ENCODE measurements around the gene BICDL2. TPM values are rescaled to one million over a fixed set of nuclear protein-coding genes. Genes with fewer than 3 reads are reported as not detected.
"Not testable (repeated sequence)": the region's sequence is repeated elsewhere in the genome, so short reads cannot be mapped to it uniquely, and the experiment has no call there.

The BICDL2 gene
- total RNA-seq, 1 experiment from 2014 or later = not detected

GRCh38 chr16:3075946-3076345 is 39.2 kb upstream of the BICDL2 start:
- not testable (repeated sequence) for H3K4me1 ChIP-seq (ENCODE audit: low read length); H3K9me3 ChIP-seq (ENCODE audit: low read length); DNase-seq; H3K79me2 ChIP-seq (ENCODE audit: low read length); H3K36me3 ChIP-seq (ENCODE audit: insufficient read depth, low read length); H3K9ac ChIP-seq (ENCODE audit: low read length); H3K27ac ChIP-seq (ENCODE audit: low read length); H3K27me3 ChIP-seq (ENCODE audit: low read length); H4K20me1 ChIP-seq (ENCODE audit: insufficient read depth, low read depth, low read length); H3K9me2 ChIP-seq (replicated peaks; ENCODE audit: insufficient read depth, low read length); H3K4me3 ChIP-seq (ENCODE audit: low read length); H3K4me2 ChIP-seq (ENCODE audit: low read depth, low read length, poor library complexity, severe bottlenecking); H2AFZ ChIP-seq (ENCODE audit: low read length)

- H3K9ac ChIP-seq (ENCODE audit: low read length) = no peak overlapping the region
- H4K20me1 ChIP-seq (ENCODE audit: insufficient read depth, low read depth, low read length) = no peaks in the 10 kb centered on the region
- H2AFZ ChIP-seq (ENCODE audit: low read length) = no peak overlapping the region; the same call in 1 of the 2 replicates
Measured at GRCh38 chr16:3075523-3075915, 38.8 kb upstream of the BICDL2 start.

GRCh38 chr16:3074860-3075522 is 38.2 kb upstream of the BICDL2 start:
- Histone ChIP-seq H3K4me2 (ENCODE audit: low read depth, low read length, poor library complexity, severe bottlenecking) (no peak overlapping the region), H3K4me3 (ENCODE audit: low read length) (no peak overlapping the region), H3K9ac (ENCODE audit: low read length) (no peak overlapping the region), H3K79me2 (ENCODE audit: low read length) (no peaks in the 10 kb centered on the region), H3K9me3 (ENCODE audit: low read length) (no peaks in the 10 kb centered on the region), H4K20me1 (ENCODE audit: insufficient read depth, low read depth, low read length) (no peaks in the 10 kb centered on the region), H3K27ac (ENCODE audit: low read length) (no peak overlapping the region), H2AFZ (ENCODE audit: low read length) (no peak overlapping the region; the same call in 1 of the 2 replicates), H3K36me3 (ENCODE audit: insufficient read depth, low read length) (no peaks in the 10 kb centered on the region), H3K27me3 (ENCODE audit: low read length) (no peaks in the 10 kb centered on the region), H3K9me2 (replicated peaks; ENCODE audit: insufficient read depth, low read length) (no peaks in the 10 kb centered on the region), H3K4me1 (ENCODE audit: low read length) (peaks cover 4% of the 10 kb centered on the region)
- peak; percentile 66 for DNase-seq

More at GRCh38 chr16:3075523-3075915, 38.8 kb upstream of the BICDL2 start:
- Histone ChIP-seq H3K4me3 (ENCODE audit: low read length) (no peak overlapping the region), H3K4me1 (ENCODE audit: low read length) (peaks cover 4% of the 10 kb centered on the region), H3K4me2 (ENCODE audit: low read depth, low read length, poor library complexity, severe bottlenecking) (no peak overlapping the region), H3K36me3 (ENCODE audit: insufficient read depth, low read length) (no peaks in the 10 kb centered on the region), H3K9me2 (replicated peaks; ENCODE audit: insufficient read depth, low read length) (no peaks in the 10 kb centered on the region), H3K27ac (ENCODE audit: low read length) (no peak overlapping the region), H3K9me3 (ENCODE audit: low read length) (no peaks in the 10 kb centered on the region), H3K27me3 (ENCODE audit: low read length) (no peaks in the 10 kb centered on the region), H3K79me2 (ENCODE audit: low read length) (no peaks in the 10 kb centered on the region)
- DNase-seq = no peak

- no peaks in the 10 kb centered on the region for H3K36me3 ChIP-seq (ENCODE audit: insufficient read depth, low read length)
- H3K27me3 ChIP-seq (ENCODE audit: low read length) = no peaks in the 10 kb centered on the region
- H3K79me2 ChIP-seq (ENCODE audit: low read length) = no peaks in the 10 kb centered on the region
- H3K9me3 ChIP-seq (ENCODE audit: low read length) = no peaks in the 10 kb centered on the region
- H4K20me1 ChIP-seq (ENCODE audit: insufficient read depth, low read depth, low read length) = no peaks in the 10 kb centered on the region
- no peak overlapping the region for H3K4me3 ChIP-seq (ENCODE audit: low read length)
- DNase-seq = no peak
- H3K9me2 ChIP-seq (replicated peaks; ENCODE audit: insufficient read depth, low read length) = no peaks in the 10 kb centered on the region
- no peak overlapping the region for H3K27ac ChIP-seq (ENCODE audit: low read length)
- no peak overlapping the region for H3K4me2 ChIP-seq (ENCODE audit: low read depth, low read length, poor library complexity, severe bottlenecking)
- H3K4me1 ChIP-seq (ENCODE audit: low read length) = peaks cover 4% of the 10 kb centered on the region
- no peak overlapping the region for H2AFZ ChIP-seq (ENCODE audit: low read length)
- no peak overlapping the region for H3K9ac ChIP-seq (ENCODE audit: low read length)
Measured at GRCh38 chr16:3073448-3073847, 36.7 kb upstream of the BICDL2 start.

DNA sequence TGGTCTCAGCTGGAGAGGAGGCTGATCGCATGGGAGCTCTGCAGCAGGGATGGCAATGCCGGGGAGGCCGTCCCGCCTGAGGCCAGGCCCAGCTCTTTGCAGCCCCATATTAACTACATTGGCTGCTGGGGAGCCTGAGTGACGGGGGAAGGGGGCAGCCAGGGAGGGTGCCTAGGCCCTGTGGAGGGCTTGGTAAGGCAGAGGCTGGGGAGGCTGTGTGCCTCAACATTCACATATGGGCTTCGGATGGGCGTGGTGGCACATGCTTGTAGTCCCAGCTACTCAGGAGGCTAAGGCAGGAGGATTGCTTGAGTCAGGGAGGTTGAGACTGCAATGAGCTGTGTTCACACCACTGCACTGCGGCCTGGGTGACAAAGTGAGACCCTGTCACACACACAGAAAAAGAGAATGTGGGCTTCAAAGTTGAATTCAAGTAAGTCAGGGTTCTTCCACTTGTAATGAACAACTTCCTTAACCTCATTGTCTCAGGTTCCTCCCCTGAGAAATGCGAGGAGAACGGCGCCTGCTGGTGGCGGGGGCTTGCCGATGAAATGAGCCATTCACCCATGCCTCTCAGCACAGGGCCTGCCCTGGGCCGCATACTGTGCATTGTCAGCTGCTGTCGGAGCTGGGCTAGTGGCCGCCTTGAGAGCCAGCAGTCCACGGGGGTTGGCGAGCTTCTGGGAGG is 36.0 kb upstream of the BICDL2 start:
- not testable (repeated sequence) for H3K27ac ChIP-seq (ENCODE audit: low read length); H3K79me2 ChIP-seq (ENCODE audit: low read length); H3K9me3 ChIP-seq (ENCODE audit: low read length); H3K36me3 ChIP-seq (ENCODE audit: insufficient read depth, low read length); H3K9me2 ChIP-seq (replicated peaks; ENCODE audit: insufficient read depth, low read length); H3K4me1 ChIP-seq (ENCODE audit: low read length); H3K9ac ChIP-seq (ENCODE audit: low read length); DNase-seq; H3K4me2 ChIP-seq (ENCODE audit: low read depth, low read length, poor library complexity, severe bottlenecking); H3K27me3 ChIP-seq (ENCODE audit: low read length); H3K4me3 ChIP-seq (ENCODE audit: low read length); H4K20me1 ChIP-seq (ENCODE audit: insufficient read depth, low read depth, low read length); H2AFZ ChIP-seq (ENCODE audit: low read length)

- not testable (repeated sequence) for H3K36me3 ChIP-seq (ENCODE audit: insufficient read depth, low read length); H4K20me1 ChIP-seq (ENCODE audit: insufficient read depth, low read depth, low read length); H3K9ac ChIP-seq (ENCODE audit: low read length); H3K4me2 ChIP-seq (ENCODE audit: low read depth, low read length, poor library complexity, severe bottlenecking); H3K79me2 ChIP-seq (ENCODE audit: low read length); H3K4me1 ChIP-seq (ENCODE audit: low read length); H3K4me3 ChIP-seq (ENCODE audit: low read length); H3K27ac ChIP-seq (ENCODE audit: low read length); H3K9me3 ChIP-seq (ENCODE audit: low read length); H3K9me2 ChIP-seq (replicated peaks; ENCODE audit: insufficient read depth, low read length); DNase-seq; H2AFZ ChIP-seq (ENCODE audit: low read length); H3K27me3 ChIP-seq (ENCODE audit: low read length)
Measured at GRCh38 chr16:3072148-3072547, 35.4 kb upstream of the BICDL2 start.

- Histone ChIP-seq H3K79me2 (ENCODE audit: low read length) (no peaks in the 10 kb centered on the region), H3K4me2 (ENCODE audit: low read depth, low read length, poor library complexity, severe bottlenecking) (no peak overlapping the region), H3K9me2 (replicated peaks; ENCODE audit: insufficient read depth, low read length) (no peaks in the 10 kb centered on the region), H3K4me1 (ENCODE audit: low read length) (peaks cover 4% of the 10 kb centered on the region), H3K9ac (ENCODE audit: low read length) (no peak overlapping the region), H3K4me3 (ENCODE audit: low read length) (no peak overlapping the region), H3K27ac (ENCODE audit: low read length) (no peak overlapping the region), H3K9me3 (ENCODE audit: low read length) (no peaks in the 10 kb centered on the region), H4K20me1 (ENCODE audit: insufficient read depth, low read depth, low read length) (no peaks in the 10 kb centered on the region), H3K27me3 (ENCODE audit: low read length) (no peaks in the 10 kb centered on the region), H3K36me3 (ENCODE audit: insufficient read depth, low read length) (no peaks in the 10 kb centered on the region), H2AFZ (ENCODE audit: low read length) (no peak overlapping the region)
- no peak for DNase-seq
Measured at GRCh38 chr16:3071655-3072054, 34.9 kb upstream of the BICDL2 start.

DNA sequence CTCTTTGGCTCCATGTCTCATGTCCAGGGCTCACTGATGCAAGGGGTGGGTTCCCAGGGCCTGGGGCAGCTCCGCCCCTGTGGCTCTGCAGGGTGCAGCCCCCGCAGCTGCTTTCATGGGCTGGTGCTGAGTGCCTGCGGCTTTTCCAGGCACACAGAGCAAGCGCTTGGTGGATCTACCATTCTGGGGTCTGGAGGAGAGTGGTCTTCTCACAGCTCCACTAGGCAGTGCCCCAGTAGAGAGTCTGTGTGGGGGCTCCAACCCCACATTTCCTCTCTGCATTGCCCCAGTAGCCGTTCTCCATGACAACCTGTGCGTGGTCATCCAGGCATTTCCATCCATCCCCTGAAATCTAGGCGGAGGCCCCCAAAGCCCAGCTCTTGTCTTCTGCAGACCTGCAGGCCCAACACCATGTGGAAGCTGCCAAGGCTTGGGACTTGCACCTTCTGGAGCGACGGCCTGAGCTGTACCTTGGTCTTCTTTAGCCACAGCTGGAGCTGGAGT is 33.9 kb upstream of the BICDL2 start:
- H3K9me3 ChIP-seq (ENCODE audit: low read length) = no peaks in the 10 kb centered on the region
- H3K4me1 ChIP-seq (ENCODE audit: low read length) = peaks cover 4% of the 10 kb centered on the region
- H3K79me2 ChIP-seq (ENCODE audit: low read length) = no peaks in the 10 kb centered on the region
- no peak overlapping the region for H3K4me3 ChIP-seq (ENCODE audit: low read length)
- no peak for DNase-seq
- no peak overlapping the region for H3K9ac ChIP-seq (ENCODE audit: low read length)
- H3K9me2 ChIP-seq (replicated peaks; ENCODE audit: insufficient read depth, low read length) = no peaks in the 10 kb centered on the region
- no peak overlapping the region for H3K4me2 ChIP-seq (ENCODE audit: low read depth, low read length, poor library complexity, severe bottlenecking)
- no peaks in the 10 kb centered on the region for H4K20me1 ChIP-seq (ENCODE audit: insufficient read depth, low read depth, low read length)
- H2AFZ ChIP-seq (ENCODE audit: low read length) = no peak overlapping the region
- H3K36me3 ChIP-seq (ENCODE audit: insufficient read depth, low read length) = no peaks in the 10 kb centered on the region
- H3K27me3 ChIP-seq (ENCODE audit: low read length) = no peaks in the 10 kb centered on the region
- no peak overlapping the region for H3K27ac ChIP-seq (ENCODE audit: low read length)

Data from Karpas-422 (cell line).